H9 (cell line): ENCODE data around the gene KRT6B. TPM values are rescaled to one million over a fixed set of nuclear protein-coding genes. Genes with fewer than 3 reads are reported as not detected.

Experiments
- DNase-seq: peaks from one replicate; pipeline ENCODE4 v3.0.0-alpha.2; 2017
- H2AFZ ChIP-seq: one replicate; pipeline ENCODE4 v1.6.1; 2013; ENCODE audit warnings: mild to moderate bottlenecking, low read length, control low read depth, moderate library complexity
- H2AK5ac ChIP-seq: 2 replicates; pipeline ENCODE4 v1.6.1; 2013; ENCODE audit warnings: low read length, control low read depth, mixed read lengths; ENCODE audit not compliant: insufficient read length
- H2BK120ac ChIP-seq: one replicate; pipeline ENCODE4 v1.6.1; 2013; ENCODE audit warnings: low read depth, mild to moderate bottlenecking, low read length, control low read depth, inconsistent platforms; ENCODE audit not compliant: poor library complexity, severe bottlenecking
- H2BK12ac ChIP-seq: 2 replicates; pipeline ENCODE4 v1.6.1; 2013; ENCODE audit warnings: low read length, control low read depth, mixed read lengths, low read depth; ENCODE audit not compliant: insufficient read length
- H2BK15ac ChIP-seq: 2 replicates; pipeline ENCODE4 v1.6.1; 2013; ENCODE audit warnings: low read depth, low read length, control low read depth
- H2BK20ac ChIP-seq: one replicate; pipeline ENCODE4 v1.6.1; 2013; ENCODE audit warnings: low read depth, mild to moderate bottlenecking, low read length, control low read depth, inconsistent platforms; ENCODE audit not compliant: poor library complexity, severe bottlenecking
- H2BK5ac ChIP-seq: 2 replicates; pipeline ENCODE4 v1.6.1; 2013; ENCODE audit warnings: low read length, control low read depth, mixed read lengths; ENCODE audit not compliant: insufficient read length
- H3K14ac ChIP-seq: 2 replicates; pipeline ENCODE4 v1.6.1; 2013; ENCODE audit warnings: low read length, control low read depth; ENCODE audit not compliant: insufficient read depth
- H3K18ac ChIP-seq: 2 replicates; pipeline ENCODE4 v1.6.1; 2013; ENCODE audit warnings: low read depth, mild to moderate bottlenecking, mixed read lengths, low read length, control low read depth; ENCODE audit not compliant: insufficient read length
- H3K23ac ChIP-seq: 2 replicates; pipeline ENCODE4 v1.6.1; 2013; ENCODE audit warnings: low read length, control low read depth, mixed read lengths, low read depth; ENCODE audit not compliant: insufficient read length
- H3K23me2 ChIP-seq: 2 replicates; pipeline ENCODE4 v1.6.1; 2013; ENCODE audit warnings: low read depth, mild to moderate bottlenecking, mixed read lengths, low read length, control low read depth; ENCODE audit not compliant: insufficient read length, poor library complexity, severe bottlenecking
- H3K27ac ChIP-seq: 2 replicates; pipeline ENCODE4 v1.5.1; 2013; ENCODE audit warnings: low read length, control low read depth, mixed read lengths, low read depth; ENCODE audit not compliant: insufficient read length
- H3K27me3 ChIP-seq: 2 replicates; pipeline ENCODE4 v1.6.1; 2013; ENCODE audit warnings: low read length, control low read depth, inconsistent platforms; ENCODE audit not compliant: insufficient read depth
- H3K4ac ChIP-seq: 2 replicates; pipeline ENCODE4 v1.6.1; 2013; ENCODE audit warnings: low read depth, mild to moderate bottlenecking, control low read depth, inconsistent platforms, low read length, moderate library complexity
- H3K4me1 ChIP-seq: 2 replicates; pipeline ENCODE4 v1.6.1; 2013; ENCODE audit warnings: low read length, control low read depth, inconsistent platforms; ENCODE audit not compliant: insufficient read depth
- H3K4me2 ChIP-seq: 2 replicates; pipeline ENCODE4 v1.6.1; 2013; ENCODE audit warnings: low read length, control low read depth, mixed read lengths; ENCODE audit not compliant: insufficient read length, insufficient read depth
- H3K56ac ChIP-seq: 2 replicates; pipeline ENCODE4 v1.6.1; 2013; ENCODE audit warnings: low read depth, mild to moderate bottlenecking, mixed read lengths, low read length, control low read depth; ENCODE audit not compliant: insufficient read length
- H3K79me1 ChIP-seq: 2 replicates; pipeline ENCODE4 v1.6.1; 2013; ENCODE audit warnings: low read depth, mild to moderate bottlenecking, moderate library complexity, low read length, control low read depth, inconsistent platforms; ENCODE audit not compliant: insufficient read depth, poor library complexity, severe bottlenecking
- H3K79me2 ChIP-seq: 2 replicates; pipeline ENCODE4 v1.6.1; 2013; ENCODE audit warnings: low read length, control low read depth, inconsistent platforms; ENCODE audit not compliant: insufficient read depth
- H3K9ac ChIP-seq: 2 replicates; pipeline ENCODE4 v1.6.1; 2013; ENCODE audit warnings: low read length, control low read depth, mixed read lengths; ENCODE audit not compliant: insufficient read length; ENCODE audit errors: extremely low read depth
- H3K9me3 ChIP-seq: one replicate; pipeline ENCODE4 v1.6.1; 2013; ENCODE audit warnings: low read depth, low read length, inconsistent platforms; ENCODE audit not compliant: control insufficient read depth
- H3T11ph ChIP-seq: one replicate; pipeline ENCODE4 v1.6.1; 2013; ENCODE audit warnings: mild to moderate bottlenecking, low read length, control low read depth, inconsistent platforms
- H4K20me1 ChIP-seq: one replicate; pipeline ENCODE4 v1.6.1; 2013; ENCODE audit not compliant: control insufficient read depth, insufficient read length, insufficient read depth
- H4K5ac ChIP-seq: 2 replicates; pipeline ENCODE4 v1.6.1; 2013; ENCODE audit warnings: low read depth, mild to moderate bottlenecking, mixed read lengths, low read length, control low read depth; ENCODE audit not compliant: insufficient read length
- H4K8ac ChIP-seq: replicated peaks from 2 replicates; pipeline ENCODE4 v1.6.1; 2013; ENCODE audit warnings: low read length, control low read depth, mixed read lengths, low read depth; ENCODE audit not compliant: insufficient read length
- H4K91ac ChIP-seq: 2 replicates; pipeline ENCODE4 v1.6.1; 2013; ENCODE audit warnings: low read depth, mild to moderate bottlenecking, moderate library complexity, mixed read lengths, low read length, control low read depth; ENCODE audit not compliant: insufficient read length
- H3K27ac Mint-ChIP-seq, 3 experiments: 2 replicates in 2 of 3; 3 replicates in 1 of 3; pipeline ENCODE4 v1.8.0; 2020 to 2021; ENCODE audit warnings: mixed read lengths in 3 of 3, mild to moderate bottlenecking in 1 of 3, moderate library complexity in 1 of 3
- H3K27me3 Mint-ChIP-seq: 2 replicates; pipeline ENCODE4 v1.8.0; 2021; ENCODE audit warnings: low read depth, mild to moderate bottlenecking, moderate library complexity, mixed read lengths
- H3K36me3 Mint-ChIP-seq, 3 experiments: 2 replicates in 2 of 3; 3 replicates in 1 of 3; pipeline ENCODE4 v1.8.0; 2020 to 2021; ENCODE audit warnings: low read depth in 3 of 3, mixed read lengths in 3 of 3; ENCODE audit not compliant: insufficient read depth in 1 of 3
- H3K4me1 Mint-ChIP-seq, 2 experiments: 2 replicates each; pipeline ENCODE4 v1.8.0; 2020; ENCODE audit warnings: mixed read lengths in 2 of 2
- H3K4me3 Mint-ChIP-seq, 2 experiments: 2 replicates in 1 of 2; 3 replicates in 1 of 2; pipeline ENCODE4 v1.8.0; 2020 to 2021; ENCODE audit warnings: mild to moderate bottlenecking in 2 of 2, mixed read lengths in 2 of 2, moderate library complexity in 1 of 2
- H3K9me3 Mint-ChIP-seq, 2 experiments: 2 replicates in 1 of 2; 3 replicates in 1 of 2; pipeline ENCODE4 v1.8.0; 2020; ENCODE audit warnings: mild to moderate bottlenecking in 2 of 2, mixed read lengths in 2 of 2, moderate library complexity in 1 of 2
- CTCF ChIP-seq: fragments of 200-600 bp; sonication (generic); conservative IDR thresholded peaks from 3 replicates; pipeline ENCODE4 v1.8.0; 2021; ENCODE audit warnings: antibody characterized with exemption, mild to moderate bottlenecking
- WGBS: extraction: QIAGEN DNeasy Blood & Tissue Kit; methylation state at CpG from one replicate; pipeline ENCODE4 v1.1.7; 2013; ENCODE audit warnings: missing lambda C conversion rate, low lambda C conversion rate, mixed read lengths; ENCODE audit not compliant: insufficient read length; ENCODE audit errors: extremely low coverage; 5-methylcytosine and 5-hydroxymethylcytosine counted together
- total RNA-seq: library from RNA; stranded (reverse); gene quantifications from 2 replicates; pipeline ENCODE4 v1.2.1, GENCODE V29; 2021

KRT6B gene
- total RNA-seq, 1 experiment from 2014 or later = not detected

- no peak overlapping the region for H3K56ac ChIP-seq
- H3K9me3 Mint-ChIP-seq = peaks cover under 1 to 2% of the 10 kb centered on the region in 2 experiments; a peak in 2 of 5 replicates
- H2AK5ac ChIP-seq = no peak overlapping the region
- H3K27me3 Mint-ChIP-seq = peaks cover 10% of the 10 kb centered on the region
- no peaks in the 10 kb centered on the region for H3K4me1 ChIP-seq
- no peak overlapping the region for H2AFZ ChIP-seq
- DNase-seq = no peak
- no peak overlapping the region for H3K4me2 ChIP-seq
- H3K4me3 Mint-ChIP-seq = no peak overlapping the region
- H4K8ac ChIP-seq = peak overlapping the region; percentile 56
- no peak overlapping the region for H2BK20ac ChIP-seq
- no peak overlapping the region for H3T11ph ChIP-seq
- H3K79me1 ChIP-seq = no peaks in the 10 kb centered on the region
- no peak overlapping the region for H4K5ac ChIP-seq
- no peaks in the 10 kb centered on the region for H3K79me2 ChIP-seq
- TF ChIP-seq CTCF = no peak
- no peak overlapping the region for H3K27ac Mint-ChIP-seq
- no peak overlapping the region for H4K91ac ChIP-seq
- no CpG with 5 or more reads among the region's 10 CpGs for WGBS
- no peak overlapping the region for H2BK5ac ChIP-seq
- H3K9me3 ChIP-seq = no peaks in the 10 kb centered on the region
- peaks cover 3% of the 10 kb centered on the region for H3K23me2 ChIP-seq
- H3K23ac ChIP-seq = peak overlapping the region; percentile 36
- no peak overlapping the region for H3K18ac ChIP-seq
- no peak overlapping the region for H3K27ac ChIP-seq
- no peak overlapping the region for H3K4ac ChIP-seq
- H4K20me1 ChIP-seq = no peaks in the 10 kb centered on the region
- peaks cover 0 to under 1% (median 0%) of the 10 kb centered on the region in 3 experiments; a peak in 2 of 7 replicates for H3K36me3 Mint-ChIP-seq
- H3K9ac ChIP-seq = no peak overlapping the region
- no peak overlapping the region for H2BK12ac ChIP-seq
- H3K14ac ChIP-seq = peak overlapping the region; percentile 25; the same call in 1 of the 2 replicates
- H3K27me3 ChIP-seq = no peaks in the 10 kb centered on the region
- H2BK15ac ChIP-seq = no peak overlapping the region
- no peak overlapping the region for H2BK120ac ChIP-seq
- H3K4me1 Mint-ChIP-seq = peaks cover 8 to 9% of the 10 kb centered on the region in 2 experiments
Observed at GRCh38 chr12:52415870-52416750, 35.8 kb downstream of the KRT6B start.
